ENCODE measurements around the gene BCL2L12. TPM values are rescaled to one million over a fixed set of nuclear protein-coding genes. Genes with fewer than 3 reads are reported as not detected.

The BCL2L12 gene
- total RNA-seq, 1 experiment from 2014 or later, result 145 TPM

- H4K20me1 ChIP-seq (ENCODE audit: control insufficient read depth, insufficient read depth, insufficient read length), result no peaks in the 10 kb centered on the region
- H3K79me1 ChIP-seq (ENCODE audit: insufficient read depth, low read depth, low read length, poor library complexity, severe bottlenecking), result no peaks in the 10 kb centered on the region
- no peaks in the 10 kb centered on the region for H3K23me2 ChIP-seq (ENCODE audit: insufficient read length, low read depth, low read length, poor library complexity, severe bottlenecking)
- no peak overlapping the region for H3K4ac ChIP-seq (ENCODE audit: low read depth, low read length)
- WGBS (ENCODE audit: extremely low coverage, insufficient read length, low lambda C conversion rate), result no CpG with 5 or more reads among the region's 3 CpGs
- H2BK12ac ChIP-seq (ENCODE audit: insufficient read length, low read depth, low read length), result no peak overlapping the region
- Mint-ChIP-seq H3K4me3 (no peak overlapping the region), H3K9me3 (peaks cover 3% of the 10 kb centered on the region in 2 experiments; a peak in 2 of 5 replicates), H3K27me3 (ENCODE audit: low read depth) (peaks cover 2% of the 10 kb centered on the region; the same call in 1 of the 2 replicates), H3K36me3 (ENCODE audit: insufficient read depth in 1 of 3, low read depth in 3 of 3) (peaks cover 19 to 31% (median 30%) of the 10 kb centered on the region in 3 experiments), H3K27ac (no peak overlapping the region), H3K4me1 (peaks cover 9 to 15% of the 10 kb centered on the region in 2 experiments)
- no peak overlapping the region for H2BK5ac ChIP-seq (ENCODE audit: insufficient read length, low read length)
- H4K5ac ChIP-seq (ENCODE audit: insufficient read length, low read depth, low read length), result no peak overlapping the region
- H3K9ac ChIP-seq (ENCODE audit: extremely low read depth, insufficient read length, low read length), result no peak overlapping the region
- H2AK5ac ChIP-seq (ENCODE audit: insufficient read length, low read length), result no peak overlapping the region
- no peak for DNase-seq
- no peak overlapping the region for H2BK15ac ChIP-seq (ENCODE audit: low read depth, low read length)
- no peak overlapping the region for H2BK120ac ChIP-seq (ENCODE audit: low read depth, low read length, poor library complexity, severe bottlenecking)
- H3K23ac ChIP-seq (ENCODE audit: insufficient read length, low read depth, low read length), result no peak overlapping the region
- H2BK20ac ChIP-seq (ENCODE audit: low read depth, low read length, poor library complexity, severe bottlenecking), result no peak overlapping the region
- H3K18ac ChIP-seq (ENCODE audit: insufficient read length, low read depth, low read length), result no peak overlapping the region
- H3K56ac ChIP-seq (ENCODE audit: insufficient read length, low read depth, low read length), result no peak overlapping the region
- no peaks in the 10 kb centered on the region for H3K4me1 ChIP-seq (ENCODE audit: insufficient read depth, low read length)
- H3K27me3 ChIP-seq (ENCODE audit: insufficient read depth, low read length), result no peaks in the 10 kb centered on the region
- no peak overlapping the region for H3K27ac ChIP-seq (ENCODE audit: insufficient read length, low read depth, low read length)
- H4K91ac ChIP-seq (ENCODE audit: insufficient read length, low read depth, low read length), result no peak overlapping the region
- no peak overlapping the region for H2AFZ ChIP-seq (ENCODE audit: low read length)
- no peak overlapping the region for H3K4me2 ChIP-seq (ENCODE audit: insufficient read depth, insufficient read length, low read length)
- H3K9me3 ChIP-seq (ENCODE audit: control insufficient read depth, low read depth, low read length), result no peaks in the 10 kb centered on the region
- no peak for TF ChIP-seq CTCF (conservative IDR thresholded peaks at IDR 0.05)
- no peaks in the 10 kb centered on the region for H3K79me2 ChIP-seq (ENCODE audit: insufficient read depth, low read length)
- no peak overlapping the region for H4K8ac ChIP-seq (replicated peaks; ENCODE audit: insufficient read length, low read depth, low read length)
- H3T11ph ChIP-seq (ENCODE audit: low read length), result no peak overlapping the region
- no peak overlapping the region for H3K14ac ChIP-seq (ENCODE audit: insufficient read depth, low read length)
Measured at GRCh38 chr19:49716154-49716553, 50.4 kb downstream of the BCL2L12 start.
